ENCODE results near the gene RNF212B.

DNA sequence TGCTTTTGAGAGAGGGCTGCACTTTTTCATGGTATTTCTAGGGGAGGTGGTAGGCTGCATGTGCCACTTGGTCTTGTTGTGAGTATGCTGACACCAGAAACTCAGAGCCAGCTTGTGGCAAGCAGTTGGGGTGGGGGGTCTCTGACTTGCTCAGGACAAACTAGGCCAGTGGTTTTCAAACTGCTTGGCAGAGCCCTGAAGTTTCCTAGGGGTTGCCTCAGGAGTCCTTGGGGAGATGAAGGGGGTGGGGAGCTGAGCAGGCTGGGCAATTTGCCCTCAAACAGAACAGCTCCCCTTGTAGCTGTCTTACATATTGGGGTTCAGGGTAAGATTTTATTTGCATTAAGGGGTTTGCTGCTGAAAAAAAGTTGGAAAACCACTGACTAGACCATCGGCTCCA is 72.8 kb downstream of the RNF212B start:
- TF ChIP-seq, protein P1, sequence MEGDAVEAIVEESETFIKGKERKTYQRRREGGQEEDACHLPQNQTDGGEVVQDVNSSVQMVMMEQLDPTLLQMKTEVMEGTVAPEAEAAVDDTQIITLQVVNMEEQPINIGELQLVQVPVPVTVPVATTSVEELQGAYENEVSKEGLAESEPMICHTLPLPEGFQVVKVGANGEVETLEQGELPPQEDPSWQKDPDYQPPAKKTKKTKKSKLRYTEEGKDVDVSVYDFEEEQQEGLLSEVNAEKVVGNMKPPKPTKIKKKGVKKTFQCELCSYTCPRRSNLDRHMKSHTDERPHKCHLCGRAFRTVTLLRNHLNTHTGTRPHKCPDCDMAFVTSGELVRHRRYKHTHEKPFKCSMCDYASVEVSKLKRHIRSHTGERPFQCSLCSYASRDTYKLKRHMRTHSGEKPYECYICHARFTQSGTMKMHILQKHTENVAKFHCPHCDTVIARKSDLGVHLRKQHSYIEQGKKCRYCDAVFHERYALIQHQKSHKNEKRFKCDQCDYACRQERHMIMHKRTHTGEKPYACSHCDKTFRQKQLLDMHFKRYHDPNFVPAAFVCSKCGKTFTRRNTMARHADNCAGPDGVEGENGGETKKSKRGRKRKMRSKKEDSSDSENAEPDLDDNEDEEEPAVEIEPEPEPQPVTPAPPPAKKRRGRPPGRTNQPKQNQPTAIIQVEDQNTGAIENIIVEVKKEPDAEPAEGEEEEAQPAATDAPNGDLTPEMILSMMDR (IDR thresholded peaks at IDR 0.05) = no peak
- no peak for TF ChIP-seq POLR2A (IDR thresholded peaks at IDR 0.05)

Measured in Peyer's patch (tissue), 4 donors.